Liver (tissue), 2 donors: ENCODE results near the gene FAM131B.

ENCODE experiments used
- GABPA ChIP-seq, 2 donors: IDR thresholded peaks in 1 of 2; conservative IDR thresholded peaks in 1 of 2; 2 replicates each; pipeline ENCODE4 v1.6.1; 2016; ENCODE audit warnings: antibody characterized with exemption in 2 of 2, mild to moderate bottlenecking in 1 of 2, moderate library complexity in 1 of 2
- TF ChIP-seq, protein P1 (sequence below): IDR thresholded peaks from 2 replicates; pipeline ENCODE4 v1.6.1; 2016; ENCODE audit warnings: antibody characterized with exemption
- donor health status: healthy.

DNA sequence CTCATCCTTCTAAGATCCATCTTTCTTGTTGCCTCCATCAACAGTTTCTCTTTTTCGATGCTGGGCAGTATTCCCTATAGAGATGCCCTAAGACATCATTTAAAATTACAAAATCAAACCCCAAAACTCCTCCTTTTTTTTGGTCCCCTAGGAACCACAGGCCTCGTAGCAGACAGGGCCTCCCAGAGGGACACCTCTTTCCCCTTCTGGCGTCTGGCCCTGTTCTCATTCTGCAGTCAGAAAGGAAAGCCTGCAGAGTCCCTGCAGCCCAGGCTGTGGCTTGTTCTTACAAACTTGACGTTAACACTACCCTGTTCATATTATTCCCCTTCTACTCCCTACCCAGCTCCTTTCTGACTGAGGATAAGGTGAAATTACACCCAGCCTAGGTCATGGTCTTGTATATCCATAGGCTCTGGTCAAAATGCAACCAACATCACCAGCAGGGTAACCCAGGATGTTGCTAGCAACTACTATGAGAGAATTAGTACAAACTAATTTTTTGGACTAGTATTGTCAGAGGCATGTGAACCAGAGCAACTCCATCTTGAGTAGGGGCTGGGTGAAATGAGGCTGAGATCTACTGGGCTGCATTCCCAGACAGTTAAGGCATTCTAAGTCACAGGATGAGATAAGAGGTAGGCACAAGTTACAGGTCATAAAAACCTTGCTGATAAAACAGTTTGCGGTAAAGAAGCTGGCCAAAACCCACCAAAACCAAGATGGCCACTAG lies 49.6 kb upstream of the FAM131B start:
- no peak for TF ChIP-seq GABPA (IDR thresholded peaks at IDR 0.05 in 1 of 2, conservative IDR thresholded peaks at IDR 0.05 in 1 of 2)
- TF ChIP-seq, protein P1, sequence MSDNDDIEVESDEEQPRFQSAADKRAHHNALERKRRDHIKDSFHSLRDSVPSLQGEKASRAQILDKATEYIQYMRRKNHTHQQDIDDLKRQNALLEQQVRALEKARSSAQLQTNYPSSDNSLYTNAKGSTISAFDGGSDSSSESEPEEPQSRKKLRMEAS, result no peak
